Mesenchymal stem cell (in vitro differentiated cells and primary cell): ENCODE measurements around the gene LUZP2.

ENCODE experiments used
- DNase-seq: peaks from one replicate; pipeline ENCODE4 v3.0.0-alpha.2; 2013
- H2AFZ ChIP-seq: one replicate; pipeline ENCODE4 v1.6.1; 2013; ENCODE audit warnings: low read depth, mild to moderate bottlenecking, control low read depth, inconsistent platforms, low read length, moderate library complexity
- H2AK5ac ChIP-seq: 2 replicates; pipeline ENCODE4 v1.6.1; 2013; ENCODE audit warnings: low read length, moderate library complexity, mild to moderate bottlenecking, inconsistent platforms; ENCODE audit not compliant: severe bottlenecking
- H2BK120ac ChIP-seq: one replicate; pipeline ENCODE4 v1.6.1; 2013; ENCODE audit warnings: low read depth, mild to moderate bottlenecking, inconsistent platforms, low read length, moderate library complexity
- H2BK12ac ChIP-seq, 2 experiments: one replicate each; pipeline ENCODE4 v1.6.1; 2013; ENCODE audit warnings: inconsistent platforms in 2 of 2, low read length in 2 of 2, mild to moderate bottlenecking in 2 of 2, moderate library complexity in 2 of 2, control low read depth in 1 of 2
- H2BK15ac ChIP-seq: one replicate; pipeline ENCODE4 v1.6.1; 2013; ENCODE audit warnings: mild to moderate bottlenecking, low read depth, inconsistent platforms; ENCODE audit not compliant: poor library complexity, severe bottlenecking
- H2BK5ac ChIP-seq: 2 replicates; pipeline ENCODE4 v1.6.1; 2013; ENCODE audit warnings: low read depth, mild to moderate bottlenecking, low read length, control low read depth, inconsistent platforms; ENCODE audit not compliant: poor library complexity, severe bottlenecking
- H3K14ac ChIP-seq, 2 experiments: one replicate each; pipeline ENCODE4 v1.6.1; 2013; ENCODE audit warnings: inconsistent platforms in 2 of 2, low read length in 2 of 2, control low read depth in 1 of 2, mild to moderate bottlenecking in 1 of 2, moderate library complexity in 1 of 2
- H3K18ac ChIP-seq, 2 experiments: one replicate each; pipeline ENCODE4 v1.6.1; 2013; ENCODE audit warnings: inconsistent platforms in 2 of 2, low read length in 2 of 2, control low read depth in 1 of 2, low read depth in 1 of 2, mild to moderate bottlenecking in 1 of 2
- H3K23ac ChIP-seq, 2 experiments: one replicate each; pipeline ENCODE4 v1.6.1; 2013; ENCODE audit warnings: inconsistent platforms in 2 of 2, low read length in 2 of 2, mild to moderate bottlenecking in 2 of 2, moderate library complexity in 2 of 2, control low read depth in 1 of 2
- H3K27ac ChIP-seq: 2 replicates; pipeline ENCODE4 v1.5.1; 2013; ENCODE audit warnings: mild to moderate bottlenecking, moderate library complexity, low read length, control low read depth, inconsistent platforms; ENCODE audit not compliant: poor library complexity, severe bottlenecking
- H3K27me3 ChIP-seq, 2 experiments: 2 replicates each; pipeline versions ENCODE4 v1.6.1 to v1.7.0; 2013; ENCODE audit warnings: low read length in 2 of 2, mild to moderate bottlenecking in 2 of 2, moderate library complexity in 2 of 2, control low read depth in 1 of 2, inconsistent platforms in 1 of 2; ENCODE audit not compliant: control insufficient read depth in 1 of 2, insufficient read depth in 1 of 2
- H3K36me3 ChIP-seq, 2 experiments: 2 replicates each; pipeline versions ENCODE4 v1.6.1 to v1.7.0; 2013; ENCODE audit warnings: low read length in 2 of 2, control low read depth in 1 of 2, inconsistent platforms in 1 of 2, low read depth in 1 of 2, mild to moderate bottlenecking in 1 of 2; ENCODE audit not compliant: insufficient read depth in 2 of 2, control insufficient read depth in 1 of 2
- H3K4ac ChIP-seq, 2 experiments: one replicate each; pipeline ENCODE4 v1.6.1; 2013; ENCODE audit warnings: inconsistent platforms in 2 of 2, low read length in 2 of 2, mild to moderate bottlenecking in 2 of 2, moderate library complexity in 2 of 2, control low read depth in 1 of 2, low read depth in 1 of 2
- H3K4me1 ChIP-seq: 2 replicates; pipeline ENCODE4 v1.6.1; 2013; ENCODE audit warnings: low read depth, low read length, control low read depth; ENCODE audit not compliant: control insufficient read depth, insufficient read depth
- H3K4me2 ChIP-seq: 2 replicates; pipeline ENCODE4 v1.6.1; 2013; ENCODE audit warnings: low read length, mild to moderate bottlenecking, inconsistent platforms; ENCODE audit not compliant: poor library complexity, severe bottlenecking
- H3K4me3 ChIP-seq, 2 experiments: 2 replicates each; pipeline versions ENCODE4 v1.5.1 to v1.7.0; 2013; ENCODE audit warnings: low read length in 2 of 2, mild to moderate bottlenecking in 2 of 2, control low read depth in 1 of 2, low read depth in 1 of 2; ENCODE audit not compliant: insufficient read depth in 1 of 2
- H3K79me1 ChIP-seq: replicated peaks from 2 replicates; pipeline ENCODE4 v1.6.1; 2013; ENCODE audit warnings: mild to moderate bottlenecking, control low read depth, low read length, inconsistent platforms; ENCODE audit not compliant: poor library complexity, severe bottlenecking
- H3K9ac ChIP-seq: 2 replicates; pipeline ENCODE4 v1.7.0; 2013; ENCODE audit warnings: mild to moderate bottlenecking, low read length, moderate library complexity
- H3K9me3 ChIP-seq: 2 replicates; pipeline ENCODE4 v1.7.0; 2013; ENCODE audit warnings: mild to moderate bottlenecking, low read length; ENCODE audit not compliant: control insufficient read depth
- H4K8ac ChIP-seq: one replicate; pipeline ENCODE4 v1.6.1; 2013; ENCODE audit warnings: inconsistent platforms, mild to moderate bottlenecking, low read length, moderate library complexity
- H4K91ac ChIP-seq: one replicate; pipeline ENCODE4 v1.6.1; 2013; ENCODE audit warnings: mild to moderate bottlenecking, low read length, inconsistent platforms
- WGBS: methylation state at CpG from one replicate; pipeline ENCODE4 v1.1.7; 2013; ENCODE audit warnings: mixed read lengths; 5-methylcytosine and 5-hydroxymethylcytosine counted together

The LUZP2 gene

DNA sequence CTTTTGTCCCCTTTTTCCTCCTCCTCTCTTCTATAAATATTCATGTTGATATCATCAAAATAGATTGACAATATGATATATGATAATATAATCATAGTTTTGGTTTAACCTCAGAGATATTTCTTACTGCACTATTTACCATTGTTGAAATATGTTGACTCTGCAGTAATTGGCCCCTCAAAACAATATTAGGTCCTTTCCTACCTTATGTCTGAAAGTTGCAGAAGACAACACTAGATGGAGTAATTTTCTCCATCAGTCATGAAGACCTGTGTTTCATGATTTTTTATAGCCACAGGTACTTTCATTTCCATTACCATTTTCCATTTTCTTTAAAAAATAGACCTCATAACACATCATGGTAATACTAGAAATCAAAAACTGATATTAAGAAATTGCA, 284.4 kb downstream of the LUZP2 start:
- H2BK12ac ChIP-seq = no peak overlapping the region
- H2BK5ac ChIP-seq = no peak overlapping the region
- no peak overlapping the region for H2BK120ac ChIP-seq
- H2AFZ ChIP-seq = no peak overlapping the region
- no peak overlapping the region for H2BK15ac ChIP-seq
- no peak overlapping the region for H3K4me2 ChIP-seq
- no peak overlapping the region for H2AK5ac ChIP-seq
- H3K4me3 ChIP-seq = no peak overlapping the region
- no peaks in the 10 kb centered on the region for H3K9me3 ChIP-seq
- H3K23ac ChIP-seq = no peak overlapping the region
- H3K4ac ChIP-seq = no peak overlapping the region
- no peaks in the 10 kb centered on the region for H3K4me1 ChIP-seq
- H3K27me3 ChIP-seq = no peaks in the 10 kb centered on the region
- DNase-seq = no peak
- H3K27ac ChIP-seq = no peak overlapping the region
- no peak overlapping the region for H3K9ac ChIP-seq
- H3K14ac ChIP-seq = no peak overlapping the region
- no peak overlapping the region for H3K18ac ChIP-seq
- no peak overlapping the region for H4K8ac ChIP-seq
- H3K36me3 ChIP-seq = no peaks in the 10 kb centered on the region
- H3K79me1 ChIP-seq = no peaks in the 10 kb centered on the region
- H4K91ac ChIP-seq = no peak overlapping the region

- H3K9ac ChIP-seq = no peak overlapping the region
- no peak overlapping the region for H4K8ac ChIP-seq
- no peak overlapping the region for H3K4me2 ChIP-seq
- no peak overlapping the region for H3K4me3 ChIP-seq
- no peak overlapping the region for H2BK5ac ChIP-seq
- 75% methylated on average over 1 of the region's 2 CpGs for WGBS
- H3K14ac ChIP-seq = no peak overlapping the region
- no peak for DNase-seq
- H3K79me1 ChIP-seq = no peaks in the 10 kb centered on the region
- no peak overlapping the region for H2BK15ac ChIP-seq
- no peaks in the 10 kb centered on the region for H3K36me3 ChIP-seq
- no peak overlapping the region for H2BK120ac ChIP-seq
- no peaks in the 10 kb centered on the region for H3K27me3 ChIP-seq
- H3K4me1 ChIP-seq = no peaks in the 10 kb centered on the region
- no peak overlapping the region for H3K23ac ChIP-seq
- no peak overlapping the region for H3K18ac ChIP-seq
- H2BK12ac ChIP-seq = no peak overlapping the region
- no peak overlapping the region for H2AFZ ChIP-seq
- no peaks in the 10 kb centered on the region for H3K9me3 ChIP-seq
- no peak overlapping the region for H4K91ac ChIP-seq
- H3K4ac ChIP-seq = no peak overlapping the region
- H2AK5ac ChIP-seq = no peak overlapping the region
- no peak overlapping the region for H3K27ac ChIP-seq
Observed at GRCh38 chr11:24793479-24793878, 296.6 kb downstream of the LUZP2 start.

- H3K36me3 ChIP-seq = no peaks in the 10 kb centered on the region
- H2AFZ ChIP-seq = no peak overlapping the region
Observed at GRCh38 chr11:24794064-24794463, 297.2 kb downstream of the LUZP2 start.

GRCh38 chr11:24805671-24806070, 308.8 kb downstream of the LUZP2 start:
- no peak overlapping the region for H3K4me2 ChIP-seq

More at GRCh38 chr11:24794064-24794463, 297.2 kb downstream of the LUZP2 start:
- Histone ChIP-seq H3K4me2 (no peak overlapping the region), H3K9me3 (no peaks in the 10 kb centered on the region), H3K18ac (no peak overlapping the region), H3K14ac (no peak overlapping the region), H2BK5ac (no peak overlapping the region), H4K91ac (no peak overlapping the region), H3K27me3 (no peaks in the 10 kb centered on the region), H3K27ac (no peak overlapping the region), H3K23ac (no peak overlapping the region), H3K79me1 (no peaks in the 10 kb centered on the region), H3K4me1 (no peaks in the 10 kb centered on the region), H2BK15ac (no peak overlapping the region), H3K9ac (no peak overlapping the region), H2AK5ac (no peak overlapping the region), H4K8ac (no peak overlapping the region), H3K4me3 (no peak overlapping the region), H3K4ac (no peak overlapping the region), H2BK120ac (no peak overlapping the region), H2BK12ac (no peak overlapping the region)
- DNase-seq = no peak
- WGBS = no CpG with 5 or more reads among the region's 1 CpG

More at GRCh38 chr11:24805671-24806070, 308.8 kb downstream of the LUZP2 start:
- Histone ChIP-seq H3K36me3 (no peaks in the 10 kb centered on the region), H3K18ac (no peak overlapping the region), H3K27me3 (no peaks in the 10 kb centered on the region), H3K14ac (no peak overlapping the region), H3K4me1 (no peaks in the 10 kb centered on the region), H3K9ac (no peak overlapping the region), H3K4ac (no peak overlapping the region), H4K8ac (no peak overlapping the region), H2AK5ac (no peak overlapping the region), H2BK120ac (no peak overlapping the region), H2BK12ac (no peak overlapping the region), H3K79me1 (no peaks in the 10 kb centered on the region), H2BK5ac (no peak overlapping the region), H2AFZ (no peak overlapping the region), H3K4me3 (no peak overlapping the region), H3K23ac (no peak overlapping the region), H3K27ac (no peak overlapping the region), H3K9me3 (no peaks in the 10 kb centered on the region), H2BK15ac (no peak overlapping the region), H4K91ac (no peak overlapping the region)
- DNase-seq = no peak
- 86% methylated on average over 2 of the region's 2 CpGs for WGBS
